IMR-90 (cell line): Measurements from ENCODE around the gene SIK2.

Source experiments
- BHLHE40 ChIP-seq: fragments of 150-350 bp; IDR thresholded peaks from 2 replicates; pipeline ENCODE4 v1.6.1; 2016; ENCODE audit warnings: mild to moderate bottlenecking, low read depth, low read length
- CEBPB ChIP-seq: IDR thresholded peaks from 2 replicates; pipeline ENCODE4 v1.6.1; 2012; ENCODE audit warnings: low read depth, low read length, improper control_type of control experiment
- CHD1 ChIP-seq: IDR thresholded peaks from 2 replicates; pipeline ENCODE4 v1.6.1; 2012; ENCODE audit warnings: low read depth, low read length, improper control_type of control experiment
- FOS ChIP-seq: fragments of 150-350 bp; IDR thresholded peaks from 2 replicates; pipeline ENCODE4 v1.6.1; 2016; ENCODE audit warnings: low read depth, low read length
- MAFK ChIP-seq: IDR thresholded peaks from 2 replicates; pipeline ENCODE4 v1.6.1; 2012; ENCODE audit warnings: low read depth, low read length, improper control_type of control experiment
- MXI1 ChIP-seq: IDR thresholded peaks from 2 replicates; pipeline ENCODE4 v1.6.1; 2012; ENCODE audit warnings: low read depth, mild to moderate bottlenecking, low read length, moderate library complexity, borderline replicate concordance
- NFE2L2 ChIP-seq: fragments of 150-350 bp; IDR thresholded peaks from 2 replicates; pipeline ENCODE4 v1.6.1; 2016; ENCODE audit warnings: low read depth, mild to moderate bottlenecking, low read length
- POLR2A ChIP-seq: IDR thresholded peaks from 2 replicates; pipeline ENCODE4 v1.6.1; 2012; ENCODE audit warnings: mild to moderate bottlenecking, low read depth, low read length
- RAD21 ChIP-seq: IDR thresholded peaks from 2 replicates; pipeline ENCODE4 v1.6.1; 2012; ENCODE audit warnings: low read length, improper control_type of control experiment
- RCOR1 ChIP-seq: IDR thresholded peaks from 2 replicates; pipeline ENCODE4 v1.6.1; 2012; ENCODE audit warnings: mild to moderate bottlenecking, low read length, improper control_type of control experiment; ENCODE audit not compliant: insufficient replicate concordance
- SMC3 ChIP-seq: fragments of 150-350 bp; IDR thresholded peaks from 2 replicates; pipeline ENCODE4 v1.6.1; 2016; ENCODE audit warnings: low read depth, mild to moderate bottlenecking, antibody characterized with exemption, low read length, moderate library complexity
- TF ChIP-seq, protein P1 (sequence below): fragments of 150-350 bp; IDR thresholded peaks from 2 replicates; pipeline ENCODE4 v1.6.1; 2017; ENCODE audit warnings: mild to moderate bottlenecking, antibody characterized with exemption, low read length, low read depth
- TF ChIP-seq, protein P2 (sequence below): conservative IDR thresholded peaks from 2 replicates; pipeline ENCODE4 v1.5.1; 2012; ENCODE audit warnings: mild to moderate bottlenecking, low read depth, low read length, improper control_type of control experiment

DNA sequence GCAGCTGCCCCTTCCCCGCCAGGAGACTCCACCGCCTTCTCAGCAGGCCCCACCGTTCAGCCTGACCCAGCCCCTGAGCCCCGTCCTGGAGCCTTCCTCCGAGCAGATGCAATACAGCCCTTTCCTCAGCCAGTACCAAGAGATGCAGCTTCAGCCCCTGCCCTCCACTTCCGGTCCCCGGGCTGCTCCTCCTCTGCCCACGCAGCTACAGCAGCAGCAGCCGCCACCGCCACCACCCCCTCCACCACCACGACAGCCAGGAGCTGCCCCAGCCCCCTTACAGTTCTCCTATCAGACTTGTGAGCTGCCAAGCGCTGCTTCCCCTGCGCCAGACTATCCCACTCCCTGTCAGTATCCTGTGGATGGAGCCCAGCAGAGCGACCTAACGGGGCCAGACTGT lies 121.3 kb downstream of the SIK2 start:
- TF ChIP-seq RAD21 (no peak), POLR2A (no peak), RCOR1 (no peak), MAFK (no peak), CHD1 (no peak), CEBPB (no peak), SMC3 (no peak), BHLHE40 (no peak), MXI1 (no peak), NFE2L2 (no peak), FOS (no peak)
- TF ChIP-seq, protein P1, sequence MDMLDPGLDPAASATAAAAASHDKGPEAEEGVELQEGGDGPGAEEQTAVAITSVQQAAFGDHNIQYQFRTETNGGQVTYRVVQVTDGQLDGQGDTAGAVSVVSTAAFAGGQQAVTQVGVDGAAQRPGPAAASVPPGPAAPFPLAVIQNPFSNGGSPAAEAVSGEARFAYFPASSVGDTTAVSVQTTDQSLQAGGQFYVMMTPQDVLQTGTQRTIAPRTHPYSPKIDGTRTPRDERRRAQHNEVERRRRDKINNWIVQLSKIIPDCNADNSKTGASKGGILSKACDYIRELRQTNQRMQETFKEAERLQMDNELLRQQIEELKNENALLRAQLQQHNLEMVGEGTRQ: no peak
- TF ChIP-seq, protein P2, sequence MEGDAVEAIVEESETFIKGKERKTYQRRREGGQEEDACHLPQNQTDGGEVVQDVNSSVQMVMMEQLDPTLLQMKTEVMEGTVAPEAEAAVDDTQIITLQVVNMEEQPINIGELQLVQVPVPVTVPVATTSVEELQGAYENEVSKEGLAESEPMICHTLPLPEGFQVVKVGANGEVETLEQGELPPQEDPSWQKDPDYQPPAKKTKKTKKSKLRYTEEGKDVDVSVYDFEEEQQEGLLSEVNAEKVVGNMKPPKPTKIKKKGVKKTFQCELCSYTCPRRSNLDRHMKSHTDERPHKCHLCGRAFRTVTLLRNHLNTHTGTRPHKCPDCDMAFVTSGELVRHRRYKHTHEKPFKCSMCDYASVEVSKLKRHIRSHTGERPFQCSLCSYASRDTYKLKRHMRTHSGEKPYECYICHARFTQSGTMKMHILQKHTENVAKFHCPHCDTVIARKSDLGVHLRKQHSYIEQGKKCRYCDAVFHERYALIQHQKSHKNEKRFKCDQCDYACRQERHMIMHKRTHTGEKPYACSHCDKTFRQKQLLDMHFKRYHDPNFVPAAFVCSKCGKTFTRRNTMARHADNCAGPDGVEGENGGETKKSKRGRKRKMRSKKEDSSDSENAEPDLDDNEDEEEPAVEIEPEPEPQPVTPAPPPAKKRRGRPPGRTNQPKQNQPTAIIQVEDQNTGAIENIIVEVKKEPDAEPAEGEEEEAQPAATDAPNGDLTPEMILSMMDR: no peak
